Sigmoid colon (tissue), 7 donors: ENCODE measurements around the gene NPB. TPM values are rescaled to one million over a fixed set of nuclear protein-coding genes. Genes with fewer than 3 reads are reported as not detected.
A peak's percentile ranks its signal among the peaks of the same experiment; 100 is the strongest.

Source experiments
- DNase-seq: peaks from one replicate; pipeline ENCODE4 v3.0.0-alpha.2; 2019
- H3K27ac ChIP-seq, 4 donors: fragments of 200-600 bp; sonication (generic); one replicate each; pipeline ENCODE4 v1.5.1; 2016 to 2019; ENCODE audit warnings: mild to moderate bottlenecking in 1 of 4
- H3K27me3 ChIP-seq, 3 donors: fragments of 200-600 bp; sonication (generic); one replicate each; pipeline ENCODE4 v1.5.1; 2019; ENCODE audit warnings: mild to moderate bottlenecking in 1 of 3
- H3K36me3 ChIP-seq, 4 donors: fragments of 200-600 bp; sonication (generic); one replicate each; pipeline ENCODE4 v1.5.1; 2016 to 2019
- H3K4me1 ChIP-seq, 4 donors: fragments of 200-600 bp; sonication (generic); one replicate each; pipeline ENCODE4 v1.5.1; 2017 to 2019
- H3K4me3 ChIP-seq, 4 donors: fragments of 200-600 bp; sonication (generic); one replicate each; pipeline ENCODE4 v1.5.1; 2017 to 2019; ENCODE audit warnings: mild to moderate bottlenecking in 2 of 4, moderate library complexity in 1 of 4
- H3K9me3 ChIP-seq, 4 donors: fragments of 200-600 bp in 3 of 4; sonication (generic) in 3 of 4; one replicate each; pipeline versions ENCODE4 v1.5.1 to v1.6.1; 2013 to 2019
- EP300 ChIP-seq, 4 donors: sonication (generic); formaldehyde crosslinking; IDR thresholded peaks; one replicate each; pipeline ENCODE4 v1.6.1; 2017; ENCODE audit warnings: antibody characterized with exemption in 4 of 4
- POLR2A ChIP-seq, 2 donors: fragments of 450-650 bp; IDR thresholded peaks; one replicate each; pipeline ENCODE4 v1.6.1; 2016; ENCODE audit warnings: antibody characterized with exemption in 2 of 2, mild to moderate bottlenecking in 2 of 2, moderate library complexity in 2 of 2
- POLR2AphosphoS5 ChIP-seq, 4 donors: sonication (generic); formaldehyde crosslinking; IDR thresholded peaks; one replicate each; pipeline ENCODE4 v1.6.1; 2017; ENCODE audit warnings: antibody characterized with exemption in 4 of 4
- WGBS, 2 donors: extraction: QIAGEN DNeasy Blood & Tissue Kit; methylation state at CpG; one replicate each; pipeline ENCODE4 v1.1.7; 2013; 5-methylcytosine and 5-hydroxymethylcytosine counted together
- intact Hi-C: fragments of 100-400 bp; cut with DNase I; formaldehyde crosslinking; loops from one replicate; pipeline ENCODE4 v1.15.1; 2023
- polyA plus RNA-seq, 3 donors: library from polyadenylated mRNA; stranded (reverse); fragments of 200-250 nt; gene quantifications; one replicate each; pipeline ENCODE4 v1.2.3, GENCODE V29; 2013
- total RNA-seq, 4 donors: library from RNA; depleted of rRNA; stranded (reverse); fragments of >200 nt; gene quantifications; one replicate each; pipeline ENCODE4 v1.1.0, GENCODE V29; 2016
- TF ChIP-seq, protein P1 (sequence below), 4 experiments: fragments of 450-650 bp in 3 of 4; fragments of 200-600 bp in 1 of 4; IDR thresholded peaks; one replicate each; pipeline ENCODE4 v1.5.1; 2016 to 2019; ENCODE audit warnings: antibody characterized with exemption in 4 of 4, mild to moderate bottlenecking in 3 of 4, moderate library complexity in 2 of 4
- donor health status: healthy with polysubstance abuse.
- donor health status: Bipolar disorder and iron deficiency.
- donor health status: healthy.

The NPB gene
- total and polyA plus RNA-seq, 7 donors = 0.27 to 1.8 (median 0.79) TPM; not detected in 3

DNA sequence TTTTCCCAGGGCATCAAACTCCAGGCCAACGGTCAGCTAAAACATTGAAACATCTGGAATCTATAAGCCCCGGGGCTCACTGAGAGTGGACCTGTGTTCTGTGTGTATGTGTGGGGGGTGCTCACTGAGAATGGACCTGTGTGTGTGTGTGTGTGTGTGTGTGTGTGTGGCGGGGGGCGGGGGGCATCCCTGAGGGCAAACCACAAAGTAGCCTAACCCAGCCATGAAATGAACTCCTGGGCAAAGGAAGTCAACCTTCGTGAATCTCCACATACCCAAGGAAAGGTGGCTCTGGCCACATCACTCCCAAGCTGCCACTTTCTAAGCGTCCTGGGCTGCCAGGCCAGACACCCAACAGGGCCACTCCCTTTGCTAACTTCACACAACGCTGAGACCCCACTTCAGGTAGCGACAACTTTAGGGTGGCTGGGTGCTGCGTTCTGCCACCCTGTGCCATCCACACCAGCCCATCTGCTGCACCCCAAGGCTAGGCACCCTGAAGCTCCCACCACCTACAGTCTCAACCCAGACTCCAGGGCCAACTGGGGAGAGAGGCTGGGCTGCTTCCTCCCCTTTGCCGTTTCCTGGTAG lies 23.9 kb downstream of the NPB start:
- H3K27me3 ChIP-seq = peaks cover 0 to 13% (median 0%) of the 10 kb centered on the region in 3 donors
- 35 to 60% methylated on average over 10 of the region's 10 CpGs for WGBS, 2 donors
- H3K27ac ChIP-seq = peak overlapping the region; percentile 98 to 99 (median 99)
- H3K4me1 ChIP-seq = peaks cover 0 to 66% (median 61%) of the 10 kb centered on the region in 4 donors
- H3K9me3 ChIP-seq = no peaks in the 10 kb centered on the region
- TF ChIP-seq, protein P1, sequence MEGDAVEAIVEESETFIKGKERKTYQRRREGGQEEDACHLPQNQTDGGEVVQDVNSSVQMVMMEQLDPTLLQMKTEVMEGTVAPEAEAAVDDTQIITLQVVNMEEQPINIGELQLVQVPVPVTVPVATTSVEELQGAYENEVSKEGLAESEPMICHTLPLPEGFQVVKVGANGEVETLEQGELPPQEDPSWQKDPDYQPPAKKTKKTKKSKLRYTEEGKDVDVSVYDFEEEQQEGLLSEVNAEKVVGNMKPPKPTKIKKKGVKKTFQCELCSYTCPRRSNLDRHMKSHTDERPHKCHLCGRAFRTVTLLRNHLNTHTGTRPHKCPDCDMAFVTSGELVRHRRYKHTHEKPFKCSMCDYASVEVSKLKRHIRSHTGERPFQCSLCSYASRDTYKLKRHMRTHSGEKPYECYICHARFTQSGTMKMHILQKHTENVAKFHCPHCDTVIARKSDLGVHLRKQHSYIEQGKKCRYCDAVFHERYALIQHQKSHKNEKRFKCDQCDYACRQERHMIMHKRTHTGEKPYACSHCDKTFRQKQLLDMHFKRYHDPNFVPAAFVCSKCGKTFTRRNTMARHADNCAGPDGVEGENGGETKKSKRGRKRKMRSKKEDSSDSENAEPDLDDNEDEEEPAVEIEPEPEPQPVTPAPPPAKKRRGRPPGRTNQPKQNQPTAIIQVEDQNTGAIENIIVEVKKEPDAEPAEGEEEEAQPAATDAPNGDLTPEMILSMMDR (IDR thresholded peaks at IDR 0.05) = no peak
- peaks cover 7 to 19% (median 13%) of the 10 kb centered on the region in 4 donors for H3K36me3 ChIP-seq
- no peak for DNase-seq
- intact Hi-C loops = loop anchor here (2.0 kb wide), 1 partner anchor 55 kb away; the partner anchor contains the start of gene ARHGDIA
- H3K4me3 ChIP-seq = peak overlapping the region; percentile 85 to 99 (median 92)

DNA sequence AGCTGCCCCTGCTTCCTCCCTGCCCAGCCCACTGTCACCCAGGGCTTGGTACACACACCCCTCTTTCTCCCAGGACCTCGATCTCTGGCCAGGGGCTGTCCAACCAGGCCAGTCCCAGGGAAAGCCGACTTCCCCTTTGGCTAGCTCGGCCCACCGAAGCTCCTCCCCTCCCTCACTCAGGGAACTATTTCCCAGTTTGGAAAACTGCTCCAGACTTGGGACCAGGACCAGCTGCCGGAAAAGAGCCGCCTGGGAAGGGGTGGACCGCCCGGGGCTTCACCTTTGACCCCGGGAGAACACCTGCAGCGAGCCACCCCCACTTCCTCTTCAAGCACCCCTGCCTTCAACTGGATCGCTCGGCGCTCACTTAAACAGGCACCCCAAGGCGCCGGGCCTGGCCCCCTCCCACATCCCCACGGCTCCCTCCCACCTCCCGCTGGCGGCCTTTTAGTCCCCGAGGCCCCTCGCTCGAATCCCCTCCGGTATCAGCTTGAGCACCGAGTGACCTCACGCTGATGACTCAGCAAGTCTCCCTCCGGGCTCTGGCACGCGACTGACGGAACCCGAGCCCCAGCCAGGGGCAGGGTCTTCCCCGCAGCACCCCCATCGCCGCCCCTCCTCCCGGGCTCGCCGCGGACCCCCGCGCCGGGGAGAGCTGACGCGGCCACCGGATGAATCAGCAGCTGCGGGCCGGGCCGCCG lies 24.6 kb downstream of the NPB start:
- Histone ChIP-seq H3K36me3 (peaks cover 7 to 13% (median 11%) of the 10 kb centered on the region in 4 donors), H3K4me1 (peaks cover 0 to 62% (median 59%) of the 10 kb centered on the region in 4 donors), H3K27ac (peak overlapping the region; percentile 98 to 99 (median 99)), H3K4me3 (peak overlapping the region; percentile 85 to 99 (median 92)), H3K9me3 (no peaks in the 10 kb centered on the region), H3K27me3 (peaks cover 0 to 13% (median 0%) of the 10 kb centered on the region in 3 donors)
- intact Hi-C loops = loop anchor here (2.0 kb wide), 1 partner anchor 56 kb away; the partner anchor contains the start of gene ARHGDIA
- TF ChIP-seq EP300 (IDR thresholded peaks at IDR 0.05) (no peak), POLR2AphosphoS5 (IDR thresholded peaks at IDR 0.05) (peak; percentile 54 to 61 (median 58)), POLR2A (IDR thresholded peaks at IDR 0.05) (peak; percentile 6 to 47)
- DNase-seq = peak; percentile 94
- WGBS, 2 donors = 1% methylated on average over 46 of the region's 46 CpGs

DNA sequence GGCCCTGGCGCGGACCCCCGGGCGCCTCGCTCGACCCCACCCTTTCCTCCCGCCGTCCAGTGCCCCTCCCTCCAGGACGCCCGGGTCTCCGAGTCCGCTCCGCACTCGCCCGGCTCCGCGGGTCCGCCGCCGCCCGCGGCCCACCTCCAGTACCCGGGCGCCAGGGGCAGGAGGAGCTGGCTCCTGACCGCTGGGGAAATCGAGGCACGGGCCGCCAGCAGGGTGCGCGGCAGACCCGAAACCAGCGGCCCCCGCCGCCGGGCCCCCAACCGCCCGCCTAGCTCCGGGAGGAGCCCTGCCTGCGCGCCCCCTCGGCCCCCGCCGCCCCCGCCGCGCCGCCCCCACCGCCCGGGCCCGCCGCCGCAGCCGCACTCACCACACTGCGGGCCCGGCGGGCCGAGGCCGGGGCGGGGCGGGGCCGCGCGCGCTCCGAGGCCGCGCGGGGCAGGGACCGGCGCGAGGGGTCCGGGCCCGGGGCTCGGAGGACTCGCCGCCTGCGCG lies 25.2 kb downstream of the NPB start:
- no peaks in the 10 kb centered on the region for H3K9me3 ChIP-seq
- peaks cover 4 to 7% (median 6%) of the 10 kb centered on the region in 4 donors for H3K36me3 ChIP-seq
- intact Hi-C loops = loop anchor here (2.0 kb wide), 1 partner anchor 56 kb away; the partner anchor contains the start of gene ARHGDIA
- peaks cover 0 to 13% (median 0%) of the 10 kb centered on the region in 3 donors for H3K27me3 ChIP-seq
- H3K27ac ChIP-seq = peak overlapping the region; percentile 98 to 99 (median 99)
- H3K4me3 ChIP-seq = peak overlapping the region; percentile 85 to 99 (median 92)
- no peak for DNase-seq
- H3K4me1 ChIP-seq = peaks cover 0 to 57% (median 54%) of the 10 kb centered on the region in 4 donors
- no peak for TF ChIP-seq EP300 (IDR thresholded peaks at IDR 0.05)
- TF ChIP-seq, protein P1 (IDR thresholded peaks at IDR 0.05) = no peak
- 0% methylated on average over 78 of the region's 78 CpGs for WGBS, 2 donors

DNA sequence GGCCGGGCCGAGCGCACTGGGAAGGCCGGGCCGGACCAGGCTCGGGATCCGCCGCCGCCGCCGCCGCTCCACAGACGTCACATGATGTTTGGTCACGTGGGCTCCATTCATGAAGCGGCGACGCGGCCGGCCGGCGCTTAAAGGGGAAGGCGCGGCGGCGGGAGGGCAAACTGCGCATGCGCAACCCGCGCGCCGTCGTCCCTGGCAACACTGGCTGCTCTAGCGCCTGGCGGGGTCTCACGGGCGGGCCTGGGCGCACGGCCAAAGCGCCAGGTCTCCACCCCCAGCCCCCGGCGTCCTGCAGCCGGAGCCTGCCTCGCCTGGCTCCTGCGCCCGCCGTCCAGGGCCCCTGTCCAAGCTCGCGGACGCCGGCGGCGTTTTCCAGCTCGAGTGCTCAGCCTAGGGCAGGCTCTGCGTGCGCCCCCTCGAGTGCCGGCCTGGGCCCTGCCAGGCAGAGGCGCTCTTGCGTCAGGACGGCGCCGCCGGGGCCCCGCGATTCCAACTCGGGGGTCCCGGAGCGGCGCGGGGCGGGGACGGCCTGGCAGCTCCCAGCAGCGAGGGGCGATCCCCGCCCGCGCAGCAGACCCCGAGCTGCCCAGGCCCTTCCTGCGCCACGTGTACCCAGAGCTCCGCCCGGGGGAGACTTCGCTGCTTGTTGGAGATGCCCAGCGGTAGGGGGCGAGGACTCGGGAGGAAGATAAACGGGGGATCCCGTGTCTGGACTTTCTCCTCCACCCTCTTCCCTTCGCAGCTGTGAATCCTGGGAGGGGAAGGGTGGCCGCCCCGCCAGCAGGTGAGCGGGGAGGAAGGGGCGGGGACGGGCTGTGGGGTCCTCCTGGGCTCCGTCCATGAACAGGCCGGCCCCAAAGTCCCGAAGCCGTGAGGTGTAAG lies 25.9 kb downstream of the NPB start, which contains the start of gene MAFG:
Gene MAFG, minus strand, starts transcription at position 83 of the 891 bp plus-strand sequence. CDS start 4,550 bp downstream, outside the sequence.
- intact Hi-C loops = loop anchor here (2.0 kb wide), 1 partner anchor 57 kb away; the partner anchor contains the start of gene ARHGDIA
- 0 to 1% methylated on average over 98 of the region's 98 CpGs for WGBS, 2 donors
- H3K27me3 ChIP-seq = peaks cover 0 to 13% (median 0%) of the 10 kb centered on the region in 3 donors
- peaks cover 0 to 50% (median 47%) of the 10 kb centered on the region in 4 donors for H3K4me1 ChIP-seq
- H3K4me3 ChIP-seq = peak within 1 kb of the TSS; percentile 85 to 99 (median 92)
- peak; percentile 96 for DNase-seq
- peaks cover 0 to under 1% (median 0%) of the 10 kb centered on the region in 4 donors for H3K36me3 ChIP-seq
- no peaks in the 10 kb centered on the region for H3K9me3 ChIP-seq
- TF ChIP-seq POLR2A (IDR thresholded peaks at IDR 0.05) (no peak), POLR2AphosphoS5 (IDR thresholded peaks at IDR 0.05) (peak; percentile 70 to 89 (median 78)), EP300 (IDR thresholded peaks at IDR 0.05) (peak in 1 of 4 donors; percentile 38)
- H3K27ac ChIP-seq = peak within 1 kb of the TSS; percentile 98 to 99 (median 99)
